CD4-positive, alpha-beta T cell treated with Interferon gamma for 1 hour (primary cell): Measurements from ENCODE around the gene PROCA1.

ENCODE experiments used
- DNase-seq: peaks from one replicate; pipeline ENCODE4 v3.0.0-alpha.2; 2020

PROCA1 gene

DNA sequence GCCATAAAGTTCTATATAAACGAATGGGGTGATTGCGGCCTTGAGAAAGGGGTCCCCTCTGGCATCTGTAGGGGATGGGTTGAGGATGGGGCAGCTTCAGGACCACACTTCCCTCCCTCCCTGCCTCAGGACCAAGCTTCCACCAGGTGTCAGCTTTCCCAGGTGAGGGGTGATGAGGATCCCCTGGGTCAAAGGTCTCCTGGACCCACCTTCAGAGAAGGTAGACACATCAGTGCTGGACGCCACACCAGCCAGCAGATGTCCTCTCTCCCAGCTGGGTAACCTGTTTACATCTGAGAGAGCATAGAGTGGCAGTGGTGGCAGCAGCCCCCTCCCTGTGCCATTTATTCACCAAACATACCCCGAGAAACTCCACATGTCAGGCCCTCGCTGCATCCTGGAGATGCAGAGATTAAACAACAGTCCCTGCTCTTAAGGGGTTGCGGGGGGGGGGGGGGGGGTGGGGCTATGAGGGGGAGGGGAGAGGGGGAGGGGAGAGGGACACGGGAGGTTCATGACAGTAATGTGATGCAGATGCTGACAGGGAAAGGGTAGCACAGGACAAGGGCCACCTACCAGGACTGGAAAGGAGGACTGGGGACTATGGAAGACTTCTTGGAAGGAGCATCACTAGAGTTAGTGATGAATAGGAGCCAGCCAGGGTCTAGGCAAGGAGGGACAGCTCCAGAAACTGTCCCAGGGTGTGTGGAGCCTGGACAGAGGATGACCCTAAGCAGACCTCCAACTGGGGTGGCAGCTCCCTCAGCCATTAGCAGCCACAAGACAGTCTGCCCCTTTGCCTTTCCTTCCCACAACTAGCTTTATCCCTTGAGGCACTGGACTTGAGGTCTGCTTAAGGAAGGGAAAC lies 5.0 kb downstream of the PROCA1 start:
- no peak for DNase-seq

DNA sequence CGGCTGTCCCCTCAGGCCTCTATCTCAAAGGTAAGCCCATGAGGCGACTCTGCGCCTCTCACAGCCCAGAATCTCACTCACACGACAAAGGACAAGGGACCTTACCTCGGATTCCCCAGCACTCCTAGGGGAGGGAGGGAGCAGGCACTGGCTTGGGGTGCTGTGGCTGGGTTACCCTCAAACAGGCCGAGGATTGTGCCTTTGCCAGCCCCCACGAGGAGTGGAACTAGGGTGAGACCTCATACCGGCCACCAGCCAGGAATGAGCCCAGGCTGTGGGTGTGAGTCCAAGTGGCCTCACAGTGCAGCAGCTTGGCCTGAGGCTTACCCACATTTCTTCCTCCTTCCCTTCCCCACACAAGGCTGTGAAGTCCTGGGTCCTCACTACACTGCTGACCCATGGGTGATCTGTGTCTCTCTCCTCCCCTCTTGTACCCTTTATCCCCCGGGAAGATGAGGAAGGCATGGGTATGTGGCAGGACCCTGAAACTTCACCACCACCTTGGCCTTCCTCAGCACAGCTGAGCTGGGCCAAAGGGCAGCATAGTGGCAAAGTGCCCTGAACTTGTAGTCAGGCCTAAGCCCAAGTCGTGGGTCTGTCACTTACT lies 5.9 kb downstream of the PROCA1 start:
- no peak for DNase-seq

DNA sequence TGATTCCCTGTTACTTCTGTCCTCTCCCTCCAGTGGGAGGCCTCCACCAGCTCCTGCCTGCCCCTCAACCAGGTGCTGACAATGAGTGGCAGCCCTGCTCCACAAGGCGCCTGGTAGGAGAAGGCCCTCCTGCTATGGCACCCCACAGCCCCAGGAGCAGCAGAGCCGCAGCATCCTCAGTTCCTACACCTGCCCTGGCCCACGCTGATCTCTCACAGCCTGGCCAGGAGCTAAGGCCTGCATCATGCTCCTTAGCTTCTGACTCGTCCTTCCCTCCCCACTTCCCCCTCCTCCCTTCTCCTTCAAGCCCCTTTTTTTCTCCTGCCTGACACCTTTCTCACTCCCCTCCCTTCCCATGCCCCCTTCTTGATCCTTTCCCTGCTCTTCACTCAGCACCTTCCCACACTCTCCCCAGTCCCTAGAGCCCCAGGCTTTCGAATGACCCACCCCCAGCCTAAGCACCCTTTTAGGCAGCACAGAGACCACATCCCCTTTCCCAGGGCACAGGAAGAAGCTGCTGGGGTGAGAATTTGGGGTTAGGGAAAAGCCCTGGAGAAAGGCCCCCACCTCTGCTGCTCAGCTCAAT lies 6.5 kb downstream of the PROCA1 start:
- no peak for DNase-seq

DNA sequence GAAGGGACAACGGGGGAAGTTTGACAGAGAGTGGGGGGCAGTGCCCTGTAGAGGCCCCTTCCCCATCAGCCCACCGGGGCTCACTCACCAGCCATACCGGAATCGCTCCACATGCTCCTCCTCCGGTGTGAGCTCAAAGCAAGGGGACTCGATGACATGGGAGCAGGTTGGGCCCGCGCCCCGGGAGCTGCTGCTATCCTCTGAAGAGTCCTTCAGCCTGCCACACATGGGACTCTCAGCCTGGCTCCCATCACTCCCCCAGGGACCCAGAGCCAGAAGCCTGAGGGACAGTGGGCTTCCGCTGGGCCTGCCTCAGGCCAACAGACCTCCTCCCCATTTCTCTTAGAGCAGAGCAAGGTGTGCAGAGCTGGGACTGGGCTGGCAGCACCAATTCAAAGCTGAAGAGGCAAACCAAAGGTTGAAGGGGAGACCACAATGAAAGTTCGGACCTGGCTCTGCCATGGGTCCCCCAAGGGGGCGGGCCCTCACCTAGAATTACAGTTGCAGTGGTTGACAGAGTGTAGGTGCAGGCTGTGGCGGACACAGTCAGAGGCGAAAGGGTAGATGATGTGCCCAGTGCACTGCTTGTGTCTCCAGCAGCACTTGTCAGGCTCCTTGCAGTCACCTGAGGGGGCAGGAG lies 7.3 kb downstream of the PROCA1 start:
- DNase-seq = no peak

DNA sequence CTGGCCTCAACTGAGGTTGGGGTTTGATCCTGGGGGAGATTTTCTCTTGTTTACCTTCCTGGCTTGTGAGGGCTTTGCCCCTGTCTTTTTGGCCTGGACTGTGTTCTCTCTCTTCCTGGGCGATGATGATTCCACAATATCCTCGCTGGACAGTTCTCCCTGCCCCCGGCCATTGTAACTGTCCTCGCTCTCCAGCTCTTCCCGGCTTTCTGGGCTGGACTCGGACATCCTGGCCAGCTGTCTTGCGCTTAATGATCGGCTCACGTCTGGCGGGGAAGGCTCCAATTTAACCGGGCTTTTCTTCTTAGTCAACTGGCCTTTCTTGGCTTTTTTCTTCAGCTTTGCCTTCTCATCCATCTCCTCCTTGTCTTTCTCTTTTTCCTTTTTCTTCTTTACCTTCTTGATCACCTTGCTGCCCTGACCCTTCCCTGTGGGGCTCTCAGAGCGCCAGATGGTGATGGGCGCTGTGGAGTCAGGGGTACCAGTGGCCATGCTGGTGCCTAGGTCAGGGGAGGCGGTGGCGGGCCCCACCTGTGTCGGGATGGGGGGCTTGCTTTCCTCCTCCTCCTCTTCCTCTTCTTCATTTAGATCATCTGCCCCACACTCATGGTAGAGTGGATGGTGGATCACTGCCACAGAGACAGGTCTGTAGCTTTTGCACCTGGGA lies 8.0 kb downstream of the PROCA1 start:
- DNase-seq = no peak

DNA sequence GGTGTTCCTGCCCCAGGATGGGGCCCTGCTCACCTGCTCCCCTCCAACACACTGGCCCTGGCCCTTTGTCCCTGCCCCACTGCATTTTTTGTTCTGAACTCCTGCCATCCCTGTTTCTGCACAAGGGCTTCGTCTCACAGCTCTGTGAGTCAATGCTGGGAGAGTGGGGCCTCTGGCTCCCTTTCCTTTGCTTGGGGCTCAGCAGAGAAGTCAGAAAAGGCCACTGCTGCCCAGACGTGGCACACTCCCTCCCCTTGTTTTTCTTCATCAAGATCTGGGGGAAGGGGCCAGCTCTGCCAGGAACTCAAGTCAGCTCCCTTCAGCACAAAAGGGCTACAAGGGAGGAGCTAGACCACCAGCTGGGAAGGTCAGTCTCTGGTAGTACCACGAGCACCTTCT lies 8.9 kb downstream of the PROCA1 start:
- DNase-seq = no peak

DNA sequence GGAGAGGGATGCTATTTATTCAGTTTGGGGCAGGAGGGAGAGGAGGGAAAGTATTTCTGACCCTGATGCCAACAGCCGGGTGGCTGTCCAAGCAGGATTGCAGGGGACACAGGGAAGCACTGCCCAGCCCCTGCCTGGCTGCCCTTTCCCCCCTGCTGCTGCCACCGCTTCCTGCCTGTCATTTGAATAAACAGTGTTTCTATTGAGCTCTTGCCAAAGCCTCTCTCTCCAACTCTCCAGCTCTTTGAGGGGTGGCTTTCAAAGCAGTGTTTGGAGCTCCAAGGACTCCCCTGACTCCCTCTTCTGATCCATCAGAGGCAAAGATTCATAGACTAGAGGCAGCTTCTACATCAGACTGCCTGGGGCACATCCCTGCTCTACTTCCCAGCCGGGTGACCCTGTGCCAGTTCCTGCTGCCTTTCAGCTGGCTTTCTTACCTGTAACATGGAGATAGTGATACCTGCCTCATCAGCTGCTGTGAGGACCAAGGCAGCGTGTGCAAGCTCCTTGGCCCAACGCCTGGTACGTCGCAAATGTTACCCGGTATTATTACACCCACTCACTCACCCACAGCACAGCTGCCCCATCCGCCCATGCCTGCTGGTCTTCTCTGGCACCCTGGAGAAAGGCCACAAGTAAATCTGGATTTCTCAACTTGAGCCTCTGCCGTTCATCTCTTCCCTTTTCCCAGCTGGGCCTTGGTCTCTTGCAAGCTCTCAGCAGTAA lies 9.5 kb downstream of the PROCA1 start:
- DNase-seq = no peak

DNA sequence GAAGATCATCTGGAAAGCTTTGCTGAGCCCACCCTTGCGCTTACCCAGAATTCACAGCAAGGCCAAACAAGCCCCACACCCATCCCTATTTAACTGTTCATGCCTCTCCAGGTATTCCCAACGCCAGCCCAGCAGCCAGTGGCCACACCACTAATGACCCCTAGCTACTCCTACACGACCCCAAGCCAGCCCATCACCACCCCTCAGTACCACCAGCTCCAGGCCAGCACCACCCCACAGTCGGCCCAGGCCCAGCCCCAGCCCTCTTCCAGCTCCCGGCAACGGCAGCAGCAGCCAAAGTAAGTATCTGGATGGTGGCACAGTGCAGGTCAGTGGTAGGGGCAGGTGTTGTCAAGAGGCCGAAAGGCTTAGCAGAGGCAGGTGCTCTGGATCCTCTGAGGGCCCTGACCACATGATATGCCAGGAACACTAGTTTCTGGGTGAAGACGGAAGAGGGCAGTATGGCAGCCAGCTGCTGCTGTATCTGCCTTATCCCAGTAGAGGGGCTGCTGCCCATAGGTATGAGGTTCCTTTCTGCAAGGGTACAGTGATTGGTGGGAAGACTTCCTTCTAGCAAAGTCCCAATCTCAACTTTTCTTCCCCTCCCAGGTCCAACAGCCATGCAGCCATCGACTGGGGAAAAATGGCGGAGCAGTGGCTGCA lies 10.7 kb downstream of the PROCA1 start:
- DNase-seq = no peak

DNA sequence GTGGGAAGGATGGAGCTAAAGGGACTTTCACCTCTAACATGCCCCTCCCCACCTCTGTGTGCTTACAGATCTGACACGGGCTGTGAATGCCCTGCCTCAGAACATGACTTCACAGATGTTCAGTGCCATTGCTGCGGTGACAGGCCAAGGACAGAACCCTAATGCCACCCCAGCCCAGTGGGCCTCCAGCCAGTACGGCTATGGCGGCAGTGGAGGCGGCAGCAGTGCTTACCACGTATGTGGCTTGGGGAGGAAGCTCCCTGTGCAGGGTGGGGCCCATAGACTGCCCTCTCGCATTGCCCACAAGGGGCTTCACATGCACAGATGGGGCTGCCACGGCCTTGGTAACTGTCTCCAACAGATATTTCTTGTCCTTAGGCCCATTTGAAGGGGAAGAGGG lies 11.4 kb downstream of the PROCA1 start:
- DNase-seq = no peak

DNA sequence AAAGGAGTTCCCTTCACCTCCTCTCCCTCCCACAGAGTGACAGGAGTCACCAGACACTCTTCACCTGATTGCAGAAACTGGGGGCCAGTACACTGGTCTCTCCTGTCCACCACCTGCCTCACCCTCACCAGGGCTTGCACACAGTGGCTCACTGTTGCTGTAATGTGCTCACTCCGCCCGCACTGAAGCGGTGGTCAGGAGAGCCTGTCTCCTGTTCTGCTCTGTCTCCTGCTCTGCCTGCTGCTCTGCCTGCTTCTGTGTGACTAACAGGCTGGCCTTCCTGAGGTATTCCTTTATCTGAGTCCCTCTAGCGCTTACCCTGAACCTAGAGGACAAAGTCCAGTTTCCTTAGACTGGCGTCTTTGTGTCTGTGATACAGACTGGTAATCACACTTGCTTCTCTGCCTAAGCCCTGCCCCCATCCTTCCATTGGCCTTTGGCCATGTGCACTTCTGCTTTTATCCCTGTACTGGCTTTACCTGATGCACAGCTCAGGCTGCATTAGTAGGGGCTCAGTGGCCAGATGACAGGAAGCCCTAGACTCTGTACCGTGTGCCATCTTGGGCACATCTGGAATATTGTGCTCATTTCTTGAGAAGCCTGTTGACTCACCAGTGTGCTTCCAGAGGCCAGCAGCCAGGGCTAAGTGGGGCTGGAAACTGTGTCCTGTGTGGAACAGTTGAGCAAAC lies 13.3 kb downstream of the PROCA1 start:
- no peak for DNase-seq

DNA sequence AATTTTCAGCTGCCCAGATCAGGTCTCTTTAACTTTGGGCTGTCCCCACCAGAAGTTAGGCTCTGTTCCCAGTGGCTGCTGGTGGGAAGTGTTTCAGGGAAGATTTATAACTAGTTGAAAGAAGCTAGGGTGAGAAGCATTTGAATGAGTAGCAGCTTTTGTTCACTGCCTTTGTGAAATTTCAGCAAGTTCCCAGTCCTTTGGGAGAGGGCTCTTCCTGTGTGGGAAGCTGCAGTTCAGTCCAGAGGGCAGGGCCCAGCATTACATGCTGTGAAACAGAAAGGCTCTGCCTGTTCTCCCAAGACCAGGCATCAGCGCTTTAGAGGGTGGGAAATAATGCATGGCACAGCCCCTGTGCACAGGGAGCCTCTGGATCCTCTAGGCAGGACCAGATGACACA lies 17.8 kb downstream of the PROCA1 start:
- DNase-seq = no peak

DNA sequence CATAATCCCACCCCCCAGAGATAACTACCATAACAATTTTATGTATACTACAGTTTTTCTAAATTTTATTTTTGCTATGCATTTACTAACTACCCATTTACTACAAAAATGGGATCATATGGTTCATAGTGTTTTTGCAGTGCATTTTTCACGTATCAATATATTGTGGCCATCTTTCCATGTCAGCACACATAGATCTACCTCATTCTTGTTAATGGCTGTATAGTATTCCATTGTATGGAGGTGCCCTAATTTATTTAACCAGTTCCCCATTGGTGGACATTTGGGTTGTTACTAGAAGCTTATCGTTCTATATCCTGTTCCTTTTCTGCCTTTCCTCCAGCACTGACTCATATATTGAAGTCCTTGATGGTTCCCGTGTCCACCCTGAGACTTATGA lies 22.7 kb downstream of the PROCA1 start:
- DNase-seq = no peak

DNA sequence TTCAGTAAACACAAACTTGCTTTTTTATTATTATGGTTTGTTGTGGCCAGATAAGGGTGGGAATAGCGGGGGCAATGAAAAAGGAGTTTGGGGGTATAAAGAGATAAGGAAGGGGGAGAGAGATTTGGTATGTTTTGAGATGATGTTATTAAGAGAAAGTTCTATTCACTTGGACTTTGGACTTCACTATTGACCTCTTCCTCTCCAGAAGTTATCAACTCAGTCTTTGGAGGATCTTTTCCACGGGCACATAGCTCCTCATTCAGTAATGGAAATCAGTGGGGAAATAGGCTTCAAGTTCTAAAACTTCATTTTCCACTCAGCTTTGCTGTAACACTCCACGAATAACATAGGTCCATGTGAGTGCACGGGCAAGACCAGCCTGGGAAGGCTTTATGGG lies 23.2 kb downstream of the PROCA1 start:
- DNase-seq = no peak

DNA sequence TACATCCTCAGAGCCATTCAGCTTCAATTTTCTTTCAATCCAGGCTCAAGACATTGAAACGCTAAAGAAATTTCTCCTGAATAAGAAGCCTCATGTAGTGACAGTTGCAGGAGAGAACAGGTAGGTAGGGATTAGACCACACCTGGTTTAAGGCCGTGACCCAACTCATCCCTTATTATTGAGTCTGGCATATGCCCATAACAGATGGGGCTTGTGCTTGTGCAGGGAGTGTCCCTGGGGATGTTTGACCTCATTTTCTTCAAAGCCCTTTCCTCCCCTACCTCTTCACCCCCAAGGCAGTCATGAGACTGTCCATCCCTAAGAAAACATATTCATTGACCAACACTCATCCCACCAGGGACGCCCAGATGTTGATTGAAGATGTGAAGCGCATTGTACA lies 25.4 kb downstream of the PROCA1 start:
- DNase-seq = no peak

DNA sequence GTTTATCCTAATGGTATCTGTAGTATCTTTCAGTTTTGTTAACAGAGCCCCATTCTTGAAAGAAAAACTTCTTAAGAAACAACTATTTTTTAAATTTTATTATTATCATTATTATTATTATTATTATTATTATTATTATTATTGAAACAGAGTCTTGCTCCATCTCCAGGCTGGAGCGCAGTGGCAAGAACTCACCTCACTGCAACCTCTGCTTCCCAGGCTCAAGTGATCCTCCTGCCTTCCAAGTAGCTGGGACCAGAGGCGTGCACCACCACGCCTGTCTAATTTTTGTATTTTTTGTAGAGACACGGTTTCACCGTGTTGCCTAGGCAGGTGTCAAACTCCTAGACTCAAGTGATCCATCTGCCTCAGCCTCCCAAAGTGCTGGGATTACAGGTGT lies 26.3 kb downstream of the PROCA1 start:
- DNase-seq = no peak

DNA sequence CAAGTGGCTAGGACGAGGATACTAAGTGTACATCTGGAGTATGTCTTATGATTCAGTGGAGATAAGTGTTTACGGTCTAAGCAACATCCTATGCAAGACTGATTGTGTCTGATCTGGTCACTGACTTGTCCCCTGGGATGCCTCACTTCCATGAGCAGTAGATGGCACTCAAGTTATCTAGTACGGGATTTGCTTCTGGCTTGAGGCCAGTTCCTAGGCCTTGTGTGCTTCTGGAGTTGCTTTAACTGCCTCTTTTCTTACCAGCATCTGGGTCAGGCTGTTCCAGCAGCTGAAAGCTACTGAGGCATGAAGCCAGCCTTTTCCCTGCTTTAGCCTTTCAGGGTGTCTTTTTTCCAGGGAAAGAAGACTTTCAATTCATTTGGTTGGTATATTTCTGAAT lies 26.7 kb downstream of the PROCA1 start:
- no peak for DNase-seq

DNA sequence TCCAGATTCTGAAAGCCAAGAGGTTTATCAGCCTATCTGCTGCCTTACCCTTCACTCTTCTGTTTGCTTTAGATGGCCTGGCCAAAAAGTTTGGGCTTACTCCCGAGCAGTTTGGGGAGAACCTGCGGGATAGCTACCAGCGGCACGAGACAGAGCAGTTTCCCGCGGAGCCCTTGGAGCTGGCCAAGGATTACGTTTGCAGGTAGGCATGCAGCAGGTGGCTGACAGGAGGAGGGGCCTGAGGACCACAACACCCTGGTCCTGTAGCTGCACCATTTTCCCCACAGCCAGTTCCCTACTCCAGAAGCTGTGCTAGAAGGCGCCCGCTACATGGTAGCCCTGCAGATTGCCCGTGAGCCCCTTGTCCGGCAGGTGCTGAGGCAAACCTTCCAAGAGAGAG lies 29.0 kb downstream of the PROCA1 start:
- DNase-seq = no peak

DNA sequence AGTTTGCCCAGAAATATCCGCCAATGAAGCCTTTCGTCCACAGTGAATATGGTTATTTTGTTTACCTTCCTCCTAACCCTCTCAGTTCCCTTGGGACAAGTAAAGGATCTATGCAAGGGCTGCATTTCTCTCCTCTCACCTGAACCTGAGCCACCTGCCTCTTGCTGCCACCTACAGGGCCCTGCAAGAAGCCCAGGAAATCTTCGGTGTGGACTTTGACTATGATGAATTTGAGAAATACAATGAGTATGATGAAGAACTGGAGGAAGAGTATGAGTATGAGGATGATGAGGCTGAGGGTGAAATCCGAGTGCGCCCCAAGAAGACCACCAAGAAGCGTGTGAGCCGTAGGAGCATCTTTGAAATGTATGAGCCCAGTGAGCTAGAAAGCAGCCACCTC lies 35.7 kb downstream of the PROCA1 start:
- no peak for DNase-seq

DNA sequence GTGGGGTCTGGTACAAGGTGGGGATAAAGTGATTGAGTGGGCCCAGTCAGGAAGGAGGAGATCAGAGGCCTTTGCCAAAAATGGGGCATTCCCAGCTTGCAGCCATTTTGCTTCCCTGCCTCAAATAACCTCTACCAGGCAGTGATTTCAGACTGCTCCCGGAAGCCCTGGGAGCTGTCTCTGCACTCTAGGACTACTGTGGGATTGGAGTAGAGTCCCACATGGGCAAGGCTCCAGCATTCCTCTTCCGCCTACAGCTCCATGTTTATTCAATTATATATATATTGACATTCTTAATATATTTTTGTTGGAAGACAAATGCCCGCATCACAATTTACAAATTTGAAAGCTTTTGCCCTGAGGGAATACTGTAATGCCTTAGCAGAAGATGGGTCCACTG lies 36.2 kb downstream of the PROCA1 start:
- no peak for DNase-seq

DNA sequence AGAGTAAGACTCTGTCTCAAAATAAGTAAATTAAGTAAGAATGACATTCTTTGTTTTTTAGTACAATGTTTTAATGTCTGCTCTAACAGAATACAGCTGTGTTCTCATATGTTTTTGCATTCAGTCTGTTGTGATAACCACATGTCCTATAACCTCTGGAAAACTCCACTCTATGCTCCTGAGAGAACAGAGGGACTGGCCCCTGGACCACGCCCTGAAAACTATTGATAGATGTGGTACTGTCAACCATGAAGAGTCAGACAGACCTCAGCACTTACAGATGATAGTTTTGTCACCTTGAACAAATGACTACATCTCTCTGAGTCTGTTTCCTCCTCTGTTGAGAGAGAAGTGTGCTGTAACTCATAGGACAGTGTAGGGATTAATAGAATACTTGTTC lies 41.8 kb downstream of the PROCA1 start:
- DNase-seq = no peak

DNA sequence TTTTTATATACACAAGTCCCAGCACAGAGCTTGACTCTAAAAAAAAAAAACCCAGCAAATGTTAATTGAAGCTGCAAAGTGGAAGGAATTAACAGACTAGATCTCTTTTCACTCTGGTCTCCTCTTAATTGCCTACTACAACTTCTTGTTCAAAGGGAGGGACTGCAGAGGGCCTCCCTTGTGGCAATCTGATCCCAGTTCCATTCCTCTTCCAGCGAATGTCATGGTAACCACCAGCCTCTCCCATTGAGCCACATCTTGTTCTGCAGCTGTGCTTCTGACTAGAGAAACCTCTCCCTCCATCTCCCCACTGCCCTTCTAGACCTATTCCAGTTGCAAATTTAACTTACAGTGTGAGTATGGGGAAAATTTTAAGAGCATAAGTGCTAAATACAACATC lies 43.8 kb downstream of the PROCA1 start:
- no peak for DNase-seq

DNA sequence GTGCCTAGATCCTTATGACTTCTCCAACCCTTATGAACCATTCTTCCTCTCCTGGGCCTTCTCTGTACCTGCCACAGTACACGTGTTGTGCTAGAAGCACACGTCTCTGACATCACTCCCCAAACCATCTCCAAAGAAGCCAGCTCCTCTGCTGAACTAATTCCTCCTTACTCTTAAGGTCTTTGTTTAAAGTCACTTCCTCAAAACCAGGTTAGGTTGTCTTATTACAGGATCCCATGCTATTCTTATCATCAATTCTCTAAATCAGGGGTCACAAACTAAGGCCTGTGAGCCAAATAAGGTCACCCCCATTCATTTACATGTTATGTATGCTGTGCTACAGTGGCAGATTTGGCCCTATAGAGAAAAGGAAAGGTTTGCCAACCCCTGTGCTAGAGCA lies 45.7 kb downstream of the PROCA1 start:
- no peak for DNase-seq
